Measurements from ENCODE around the gene POLD4. TPM values are rescaled to one million over a fixed set of nuclear protein-coding genes. Genes with fewer than 3 reads are reported as not detected.

POLD4 gene
- total RNA-seq, 1 donor from 2014 or later = 3.7 TPM

- Mint-ChIP-seq H3K4me3 (no peak overlapping the region), H3K4me1 (peaks cover 27% of the 10 kb centered on the region), H3K27ac (ENCODE audit: unreplicated experiment) (peak overlapping the region; percentile 37), H3K36me3 (ENCODE audit: low read depth) (no peaks in the 10 kb centered on the region), H3K9me3 (no peaks in the 10 kb centered on the region), H3K27me3 (ENCODE audit: low read depth) (no peaks in the 10 kb centered on the region)
- DNase-seq (ENCODE audit: low read depth, low spot score) = no peak
- TF ChIP-seq CTCF (conservative IDR thresholded peaks at IDR 0.05) = no peak
Measured at GRCh38 chr11:67357831-67358670, 4.7 kb upstream of the POLD4 start.

- Mint-ChIP-seq H3K4me1 (peaks cover 30% of the 10 kb centered on the region), H3K27ac (ENCODE audit: unreplicated experiment) (peak overlapping the region; percentile 35)
- TF ChIP-seq CTCF (conservative IDR thresholded peaks at IDR 0.05) = peak; percentile 94
Measured at GRCh38 chr11:67356864-67357561, 3.7 kb upstream of the POLD4 start.

GRCh38 chr11:67356387-67356863, 3.1 kb upstream of the POLD4 start:
- H3K27me3 Mint-ChIP-seq (ENCODE audit: low read depth) = no peaks in the 10 kb centered on the region
- no peak for TF ChIP-seq CTCF (conservative IDR thresholded peaks at IDR 0.05)
- no peak for DNase-seq (ENCODE audit: low read depth, low spot score)
- no peaks in the 10 kb centered on the region for H3K9me3 Mint-ChIP-seq
- peaks cover 32% of the 10 kb centered on the region for H3K4me1 Mint-ChIP-seq
- H3K36me3 Mint-ChIP-seq (ENCODE audit: low read depth) = no peaks in the 10 kb centered on the region
- peak overlapping the region; percentile 47 for H3K4me3 Mint-ChIP-seq
- H3K27ac Mint-ChIP-seq (ENCODE audit: unreplicated experiment) = no peak overlapping the region

More at GRCh38 chr11:67356864-67357561, 3.7 kb upstream of the POLD4 start:
- DNase-seq (ENCODE audit: low read depth, low spot score) = peak; percentile 69
- H3K27me3 Mint-ChIP-seq (ENCODE audit: low read depth) = no peaks in the 10 kb centered on the region
- H3K4me3 Mint-ChIP-seq = peak overlapping the region; percentile 47
- no peaks in the 10 kb centered on the region for H3K36me3 Mint-ChIP-seq (ENCODE audit: low read depth)
- no peaks in the 10 kb centered on the region for H3K9me3 Mint-ChIP-seq

- no peaks in the 10 kb centered on the region for H3K27me3 Mint-ChIP-seq (ENCODE audit: low read depth)
- H3K4me3 Mint-ChIP-seq = no peak overlapping the region
- no peaks in the 10 kb centered on the region for H3K36me3 Mint-ChIP-seq (ENCODE audit: low read depth)
- DNase-seq (ENCODE audit: low read depth, low spot score) = no peak
- H3K27ac Mint-ChIP-seq (ENCODE audit: unreplicated experiment) = no peak overlapping the region
- H3K9me3 Mint-ChIP-seq = no peaks in the 10 kb centered on the region
- H3K4me1 Mint-ChIP-seq = peaks cover 35% of the 10 kb centered on the region
- TF ChIP-seq CTCF (conservative IDR thresholded peaks at IDR 0.05) = no peak
Measured at GRCh38 chr11:67355794-67356386, 2.5 kb upstream of the POLD4 start.

- no peaks in the 10 kb centered on the region for H3K36me3 Mint-ChIP-seq (ENCODE audit: low read depth)
- no peak overlapping the region for H3K27ac Mint-ChIP-seq (ENCODE audit: unreplicated experiment)
- no peak for DNase-seq (ENCODE audit: low read depth, low spot score)
- no peak for TF ChIP-seq CTCF (conservative IDR thresholded peaks at IDR 0.05)
- peaks cover 35% of the 10 kb centered on the region for H3K4me1 Mint-ChIP-seq
- H3K27me3 Mint-ChIP-seq (ENCODE audit: low read depth) = no peaks in the 10 kb centered on the region
- H3K4me3 Mint-ChIP-seq = no peak overlapping the region
- H3K9me3 Mint-ChIP-seq = no peaks in the 10 kb centered on the region
Measured at GRCh38 chr11:67355023-67355793, 1.9 kb upstream of the POLD4 start.
